Superior temporal gyrus (tissue), 1 donor: ENCODE data around the gene ARHGAP21.
A peak's percentile ranks its signal among the peaks of the same experiment; 100 is the strongest.
"Not testable (repeated sequence)": the region's sequence is repeated elsewhere in the genome, so short reads cannot be mapped to it uniquely, and the experiment has no call there.

Experiments
- DNase-seq: peaks from one replicate; pipeline ENCODE4 v3.0.0-alpha.2; 2016; ENCODE audit errors: extremely low spot score

The ARHGAP21 gene

GRCh38 chr10:24642921-24643678 is 80.6 kb downstream of the ARHGAP21 start:
- DNase-seq: peak; percentile 85

- DNase-seq: no peak
These were observed 84.6 kb downstream of the ARHGAP21 start for GRCh38 chr10:24639124-24639523.

- DNase-seq: no peak
These were observed 97.9 kb downstream of the ARHGAP21 start for GRCh38 chr10:24625778-24626177.

- no peak for DNase-seq
These were observed 100.3 kb downstream of the ARHGAP21 start for GRCh38 chr10:24623383-24623782.

- peak; percentile 71 for DNase-seq
These were observed 100.8 kb downstream of the ARHGAP21 start for GRCh38 chr10:24622781-24623301.

GRCh38 chr10:24621035-24621795 is 102.5 kb downstream of the ARHGAP21 start:
- not testable (repeated sequence) for DNase-seq

GRCh38 chr10:24619994-24620310 is 103.7 kb downstream of the ARHGAP21 start:
- not testable (repeated sequence) for DNase-seq

GRCh38 chr10:24619291-24619993 is 104.2 kb downstream of the ARHGAP21 start:
- DNase-seq: not testable (repeated sequence)

- DNase-seq: no peak
These were observed 105.3 kb downstream of the ARHGAP21 start for GRCh38 chr10:24618401-24618800.

GRCh38 chr10:24617771-24618396 is 105.8 kb downstream of the ARHGAP21 start:
- peak; percentile 68 for DNase-seq

- DNase-seq: no peak
These were observed 107.2 kb downstream of the ARHGAP21 start for GRCh38 chr10:24616536-24616935.

- DNase-seq: no peak
These were observed 117.7 kb downstream of the ARHGAP21 start for GRCh38 chr10:24606021-24606420.

- no peak for DNase-seq
These were observed 118.5 kb downstream of the ARHGAP21 start for GRCh38 chr10:24605141-24605540.

GRCh38 chr10:24603333-24603732 is 120.4 kb downstream of the ARHGAP21 start:
- no peak for DNase-seq

- DNase-seq: no peak
These were observed 125.7 kb downstream of the ARHGAP21 start for GRCh38 chr10:24597961-24598360.

- no peak for DNase-seq
These were observed 126.3 kb downstream of the ARHGAP21 start for GRCh38 chr10:24597426-24597825.

- no peak for DNase-seq
These were observed 127.3 kb downstream of the ARHGAP21 start for GRCh38 chr10:24596217-24596930.

GRCh38 chr10:24590697-24591457 is 132.8 kb downstream of the ARHGAP21 start:
- no peak for DNase-seq

GRCh38 chr10:24589265-24589664 is 134.4 kb downstream of the ARHGAP21 start:
- peak; percentile 67 for DNase-seq

GRCh38 chr10:24579906-24580305 is 143.8 kb downstream of the ARHGAP21 start:
- no peak for DNase-seq
